ENCODE data around the gene OR1S2. TPM values are rescaled to one million over a fixed set of nuclear protein-coding genes. Genes with fewer than 3 reads are reported as not detected.

Gene OR1S2
- total RNA-seq, 1 donor from 2014 or later, result not detected

DNA sequence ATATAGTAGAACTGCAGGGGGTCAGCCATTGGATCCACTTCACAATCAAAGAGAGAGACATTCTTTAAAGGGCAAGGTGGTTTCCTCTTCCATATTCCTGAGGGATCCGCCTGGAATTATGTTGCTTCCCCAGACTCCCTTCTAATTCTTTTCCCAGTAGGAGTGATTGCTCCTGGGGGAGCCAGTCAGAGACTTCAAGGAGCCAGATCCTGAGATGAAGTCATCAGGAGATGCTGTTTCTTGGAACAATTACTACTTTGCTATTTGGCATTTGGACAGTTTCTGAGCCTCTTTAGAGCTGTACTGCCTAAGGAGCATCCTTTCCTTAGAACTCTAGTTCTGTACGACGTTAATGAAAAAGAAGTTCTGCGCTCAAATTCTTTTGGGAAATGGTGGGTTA, 17.0 kb downstream of the OR1S2 start:
- H3K4me3 Mint-ChIP-seq (ENCODE audit: unreplicated experiment), result no peak overlapping the region

DNA sequence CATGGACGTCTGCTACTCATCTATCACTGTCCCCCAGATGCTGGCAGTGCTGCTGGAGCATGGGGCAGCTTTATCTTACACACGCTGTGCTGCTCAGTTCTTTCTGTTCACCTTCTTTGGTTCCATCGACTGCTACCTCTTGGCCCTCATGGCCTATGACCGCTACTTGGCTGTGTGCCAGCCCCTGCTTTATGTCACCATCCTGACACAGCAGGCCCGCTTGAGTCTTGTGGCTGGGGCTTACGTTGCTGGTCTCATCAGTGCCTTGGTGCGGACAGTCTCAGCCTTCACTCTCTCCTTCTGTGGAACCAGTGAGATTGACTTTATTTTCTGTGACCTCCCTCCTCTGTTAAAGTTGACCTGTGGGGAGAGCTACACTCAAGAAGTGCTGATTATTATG, 24.3 kb downstream of the OR1S2 start:
- TF ChIP-seq, protein P1, sequence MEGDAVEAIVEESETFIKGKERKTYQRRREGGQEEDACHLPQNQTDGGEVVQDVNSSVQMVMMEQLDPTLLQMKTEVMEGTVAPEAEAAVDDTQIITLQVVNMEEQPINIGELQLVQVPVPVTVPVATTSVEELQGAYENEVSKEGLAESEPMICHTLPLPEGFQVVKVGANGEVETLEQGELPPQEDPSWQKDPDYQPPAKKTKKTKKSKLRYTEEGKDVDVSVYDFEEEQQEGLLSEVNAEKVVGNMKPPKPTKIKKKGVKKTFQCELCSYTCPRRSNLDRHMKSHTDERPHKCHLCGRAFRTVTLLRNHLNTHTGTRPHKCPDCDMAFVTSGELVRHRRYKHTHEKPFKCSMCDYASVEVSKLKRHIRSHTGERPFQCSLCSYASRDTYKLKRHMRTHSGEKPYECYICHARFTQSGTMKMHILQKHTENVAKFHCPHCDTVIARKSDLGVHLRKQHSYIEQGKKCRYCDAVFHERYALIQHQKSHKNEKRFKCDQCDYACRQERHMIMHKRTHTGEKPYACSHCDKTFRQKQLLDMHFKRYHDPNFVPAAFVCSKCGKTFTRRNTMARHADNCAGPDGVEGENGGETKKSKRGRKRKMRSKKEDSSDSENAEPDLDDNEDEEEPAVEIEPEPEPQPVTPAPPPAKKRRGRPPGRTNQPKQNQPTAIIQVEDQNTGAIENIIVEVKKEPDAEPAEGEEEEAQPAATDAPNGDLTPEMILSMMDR (IDR thresholded peaks at IDR 0.05; ENCODE audit: partially characterized antibody, unreplicated experiment), result no peak
- no peaks in the 10 kb centered on the region for H3K4me1 Mint-ChIP-seq (ENCODE audit: low read depth, unreplicated experiment)
- DNase-seq, result no peak
- H3K27ac Mint-ChIP-seq (ENCODE audit: unreplicated experiment), result no peak overlapping the region
- H3K36me3 Mint-ChIP-seq (ENCODE audit: unreplicated experiment), result no peaks in the 10 kb centered on the region
- H3K27me3 Mint-ChIP-seq (ENCODE audit: unreplicated experiment), result no peaks in the 10 kb centered on the region
- H3K9me3 Mint-ChIP-seq (ENCODE audit: unreplicated experiment), result no peaks in the 10 kb centered on the region
- H3K4me3 Mint-ChIP-seq (ENCODE audit: unreplicated experiment), result no peak overlapping the region

More for the DNA sequence above, 17.0 kb downstream of the OR1S2 start:
- H3K27ac Mint-ChIP-seq (ENCODE audit: unreplicated experiment), result no peak overlapping the region
- DNase-seq, result no peak
- H3K4me1 Mint-ChIP-seq (ENCODE audit: low read depth, unreplicated experiment), result no peaks in the 10 kb centered on the region
- H3K36me3 Mint-ChIP-seq (ENCODE audit: unreplicated experiment), result no peaks in the 10 kb centered on the region
- TF ChIP-seq, protein P1 (IDR thresholded peaks at IDR 0.05; ENCODE audit: partially characterized antibody, unreplicated experiment), result no peak
- H3K9me3 Mint-ChIP-seq (ENCODE audit: unreplicated experiment), result peaks cover 2% of the 10 kb centered on the region
- no peaks in the 10 kb centered on the region for H3K27me3 Mint-ChIP-seq (ENCODE audit: unreplicated experiment)

DNA sequence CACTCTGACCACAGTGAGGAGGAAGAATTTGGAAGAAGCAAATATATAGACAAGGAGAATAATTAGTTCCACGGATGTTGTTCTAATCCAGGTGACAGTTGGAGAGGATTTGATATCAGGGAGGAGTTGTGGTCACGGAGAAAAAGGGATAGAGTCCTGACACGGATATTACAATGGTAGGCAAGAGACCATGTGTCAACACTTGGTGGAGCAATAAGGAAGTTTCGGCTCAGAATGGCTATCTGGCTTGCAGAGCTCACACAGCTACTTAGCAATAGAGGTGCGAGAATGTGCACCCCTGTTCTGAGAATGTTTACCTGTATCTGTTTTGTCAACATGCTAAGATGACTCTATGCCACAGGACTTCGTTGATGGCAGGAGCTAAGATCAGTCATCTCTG, 25.5 kb downstream of the OR1S2 start:
- H3K9me3 Mint-ChIP-seq (ENCODE audit: unreplicated experiment), result no peaks in the 10 kb centered on the region
- H3K27ac Mint-ChIP-seq (ENCODE audit: unreplicated experiment), result no peak overlapping the region
- no peaks in the 10 kb centered on the region for H3K27me3 Mint-ChIP-seq (ENCODE audit: unreplicated experiment)
- TF ChIP-seq, protein P1 (IDR thresholded peaks at IDR 0.05; ENCODE audit: partially characterized antibody, unreplicated experiment), result no peak
- H3K36me3 Mint-ChIP-seq (ENCODE audit: unreplicated experiment), result no peaks in the 10 kb centered on the region
- H3K4me1 Mint-ChIP-seq (ENCODE audit: low read depth, unreplicated experiment), result no peaks in the 10 kb centered on the region
- DNase-seq, result no peak
- H3K4me3 Mint-ChIP-seq (ENCODE audit: unreplicated experiment), result no peak overlapping the region

DNA sequence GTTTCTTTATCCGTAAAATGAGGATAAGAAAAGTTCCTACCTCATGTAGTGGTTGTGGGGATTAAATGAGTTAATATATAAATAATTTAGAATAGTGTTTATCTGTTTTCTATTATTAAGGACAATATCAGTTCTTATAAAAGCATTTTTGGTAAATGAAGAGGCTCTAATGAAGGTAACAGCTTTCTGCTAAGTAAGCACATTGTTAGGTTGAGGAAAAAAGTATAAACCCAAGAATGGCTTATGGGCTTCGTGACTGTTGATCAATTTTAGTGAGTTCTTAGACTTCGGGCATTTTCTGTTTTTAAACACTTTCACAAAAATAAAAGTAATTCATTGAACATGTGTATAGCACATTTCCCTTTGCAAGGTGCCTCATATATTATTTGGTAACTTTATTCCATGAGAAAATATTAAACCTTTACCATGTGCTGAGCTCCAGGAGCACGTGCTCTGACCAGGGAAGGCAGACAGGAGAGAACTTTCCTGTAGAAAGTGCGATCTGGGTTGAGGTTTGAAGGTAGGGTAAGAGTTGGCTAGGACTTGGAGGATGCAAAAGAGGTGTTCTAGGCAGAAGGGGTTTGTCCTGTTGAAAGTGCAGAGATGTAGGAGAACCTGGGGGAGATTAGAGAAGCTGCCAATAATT, 26.4 kb downstream of the OR1S2 start:
- Mint-ChIP-seq H3K27me3 (ENCODE audit: unreplicated experiment) (no peaks in the 10 kb centered on the region), H3K9me3 (ENCODE audit: unreplicated experiment) (no peaks in the 10 kb centered on the region), H3K4me3 (ENCODE audit: unreplicated experiment) (no peak overlapping the region), H3K4me1 (ENCODE audit: low read depth, unreplicated experiment) (no peaks in the 10 kb centered on the region), H3K36me3 (ENCODE audit: unreplicated experiment) (no peaks in the 10 kb centered on the region), H3K27ac (ENCODE audit: unreplicated experiment) (no peak overlapping the region)
- TF ChIP-seq, protein P1 (IDR thresholded peaks at IDR 0.05; ENCODE audit: partially characterized antibody, unreplicated experiment), result no peak
- DNase-seq, result no peak

DNA sequence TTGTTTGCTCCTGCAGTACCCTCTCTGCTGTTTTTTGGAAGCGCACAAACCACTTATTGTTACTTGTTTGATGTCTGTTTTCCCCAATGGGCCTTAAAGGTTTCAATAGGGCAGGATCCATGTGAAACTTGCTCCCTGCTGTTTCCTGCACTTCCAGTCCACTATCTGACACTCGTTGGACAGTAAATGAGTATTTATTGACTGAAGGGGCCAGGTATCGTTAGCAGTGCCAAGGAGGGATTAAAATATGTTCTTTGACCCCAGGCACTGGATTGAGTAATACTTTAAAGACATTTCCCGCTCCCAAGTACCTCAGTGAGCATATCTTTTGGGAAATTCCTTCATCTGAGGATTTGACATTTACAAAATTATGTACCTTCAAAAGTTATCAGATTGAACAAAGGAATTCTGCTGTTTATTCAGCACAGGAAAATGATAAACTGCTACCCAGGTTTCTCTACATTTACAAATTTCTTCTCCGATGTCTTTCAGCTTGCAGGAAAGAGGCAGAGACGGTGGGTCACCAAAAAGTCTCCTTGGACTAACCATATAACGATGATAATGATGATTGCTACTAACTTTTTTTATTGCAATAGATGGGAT, 38.3 kb downstream of the OR1S2 start:
- Mint-ChIP-seq H3K36me3 (ENCODE audit: unreplicated experiment) (no peaks in the 10 kb centered on the region), H3K27me3 (ENCODE audit: unreplicated experiment) (peaks cover 2% of the 10 kb centered on the region), H3K27ac (ENCODE audit: unreplicated experiment) (no peak overlapping the region), H3K4me3 (ENCODE audit: unreplicated experiment) (no peak overlapping the region), H3K4me1 (ENCODE audit: low read depth, unreplicated experiment) (no peaks in the 10 kb centered on the region), H3K9me3 (ENCODE audit: unreplicated experiment) (no peaks in the 10 kb centered on the region)
- TF ChIP-seq, protein P1 (IDR thresholded peaks at IDR 0.05; ENCODE audit: partially characterized antibody, unreplicated experiment), result no peak
- DNase-seq, result no peak

Data from glutamatergic neuron (in vitro differentiated cells).